ENCODE measurements around the gene KCNS3.

Gene KCNS3

GRCh38 chr2:17879137-17879912, 858 bp downstream of the KCNS3 start:
- H3K4me1 ChIP-seq (ENCODE audit: control insufficient read depth in 1 of 2, insufficient read depth in 2 of 2, low read length in 2 of 2), result peaks cover 3 to 14% of the 10 kb centered on the region in 2 donors
- peaks cover 5% of the 10 kb centered on the region for H3K27me3 ChIP-seq (ENCODE audit: low read depth, low read length)
- H3K9me3 ChIP-seq (ENCODE audit: control insufficient read depth in 1 of 2, low read length in 2 of 2), result no peaks in the 10 kb centered on the region
- no peaks in the 10 kb centered on the region for H3K36me3 ChIP-seq (ENCODE audit: control insufficient read depth in 1 of 2, insufficient read depth in 2 of 2, low read length in 2 of 2)
- H3K4me3 ChIP-seq (ENCODE audit: low read depth in 1 of 2, low read length in 2 of 2), result peak overlapping the region; percentile 55 to 79
- no peak overlapping the region for H3K27ac ChIP-seq (ENCODE audit: low read length)

GRCh38 chr2:17879913-17880274, 1.4 kb downstream of the KCNS3 start:
- H3K4me1 ChIP-seq (ENCODE audit: control insufficient read depth in 1 of 2, insufficient read depth in 2 of 2, low read length in 2 of 2), result peaks cover 3 to 14% of the 10 kb centered on the region in 2 donors
- no peaks in the 10 kb centered on the region for H3K9me3 ChIP-seq (ENCODE audit: control insufficient read depth in 1 of 2, low read length in 2 of 2)
- H3K36me3 ChIP-seq (ENCODE audit: control insufficient read depth in 1 of 2, insufficient read depth in 2 of 2, low read length in 2 of 2), result no peaks in the 10 kb centered on the region
- peaks cover 5% of the 10 kb centered on the region for H3K27me3 ChIP-seq (ENCODE audit: low read depth, low read length)
- H3K27ac ChIP-seq (ENCODE audit: low read length), result no peak overlapping the region
- H3K4me3 ChIP-seq (ENCODE audit: low read depth in 1 of 2, low read length in 2 of 2), result peak overlapping the region; percentile 55 to 79

GRCh38 chr2:17892770-17893534, 14.5 kb downstream of the KCNS3 start:
- Histone ChIP-seq H3K4me1 (ENCODE audit: control insufficient read depth in 1 of 2, insufficient read depth in 2 of 2, low read length in 2 of 2) (no peaks in the 10 kb centered on the region), H3K36me3 (ENCODE audit: control insufficient read depth in 1 of 2, insufficient read depth in 2 of 2, low read length in 2 of 2) (no peaks in the 10 kb centered on the region), H3K9me3 (ENCODE audit: control insufficient read depth in 1 of 2, low read length in 2 of 2) (peaks cover 0 to 5% of the 10 kb centered on the region in 2 donors), H3K27me3 (ENCODE audit: low read depth, low read length) (no peaks in the 10 kb centered on the region), H3K4me3 (ENCODE audit: low read depth in 1 of 2, low read length in 2 of 2) (no peak overlapping the region), H3K27ac (ENCODE audit: low read length) (no peak overlapping the region)

- Histone ChIP-seq H3K36me3 (ENCODE audit: control insufficient read depth in 1 of 2, insufficient read depth in 2 of 2, low read length in 2 of 2) (no peaks in the 10 kb centered on the region), H3K4me3 (ENCODE audit: low read depth in 1 of 2, low read length in 2 of 2) (no peak overlapping the region), H3K9me3 (ENCODE audit: control insufficient read depth in 1 of 2, low read length in 2 of 2) (peaks cover 0 to 5% of the 10 kb centered on the region in 2 donors), H3K4me1 (ENCODE audit: control insufficient read depth in 1 of 2, insufficient read depth in 2 of 2, low read length in 2 of 2) (no peaks in the 10 kb centered on the region), H3K27ac (ENCODE audit: low read length) (no peak overlapping the region), H3K27me3 (ENCODE audit: low read depth, low read length) (no peaks in the 10 kb centered on the region)
Observed at GRCh38 chr2:17894005-17894404, 15.5 kb downstream of the KCNS3 start.

- Histone ChIP-seq H3K4me1 (ENCODE audit: control insufficient read depth in 1 of 2, insufficient read depth in 2 of 2, low read length in 2 of 2) (no peaks in the 10 kb centered on the region), H3K27ac (ENCODE audit: low read length) (no peak overlapping the region), H3K27me3 (ENCODE audit: low read depth, low read length) (no peaks in the 10 kb centered on the region), H3K36me3 (ENCODE audit: control insufficient read depth in 1 of 2, insufficient read depth in 2 of 2, low read length in 2 of 2) (no peaks in the 10 kb centered on the region), H3K9me3 (ENCODE audit: control insufficient read depth in 1 of 2, low read length in 2 of 2) (peaks cover 0 to 5% of the 10 kb centered on the region in 2 donors), H3K4me3 (ENCODE audit: low read depth in 1 of 2, low read length in 2 of 2) (no peak overlapping the region)
Observed at GRCh38 chr2:17894556-17894955, 16.1 kb downstream of the KCNS3 start.

GRCh38 chr2:17899871-17900270, 21.4 kb downstream of the KCNS3 start:
- no peaks in the 10 kb centered on the region for H3K4me1 ChIP-seq (ENCODE audit: control insufficient read depth in 1 of 2, insufficient read depth in 2 of 2, low read length in 2 of 2)
- H3K27me3 ChIP-seq (ENCODE audit: low read depth, low read length), result no peaks in the 10 kb centered on the region
- H3K9me3 ChIP-seq (ENCODE audit: control insufficient read depth in 1 of 2, low read length in 2 of 2), result no peaks in the 10 kb centered on the region
- no peaks in the 10 kb centered on the region for H3K36me3 ChIP-seq (ENCODE audit: control insufficient read depth in 1 of 2, insufficient read depth in 2 of 2, low read length in 2 of 2)
- no peak overlapping the region for H3K4me3 ChIP-seq (ENCODE audit: low read depth in 1 of 2, low read length in 2 of 2)
- H3K27ac ChIP-seq (ENCODE audit: low read length), result no peak overlapping the region

GRCh38 chr2:17901246-17901645, 22.8 kb downstream of the KCNS3 start:
- Histone ChIP-seq H3K36me3 (ENCODE audit: control insufficient read depth in 1 of 2, insufficient read depth in 2 of 2, low read length in 2 of 2) (no peaks in the 10 kb centered on the region), H3K27ac (ENCODE audit: low read length) (no peak overlapping the region), H3K4me1 (ENCODE audit: control insufficient read depth in 1 of 2, insufficient read depth in 2 of 2, low read length in 2 of 2) (no peaks in the 10 kb centered on the region), H3K4me3 (ENCODE audit: low read depth in 1 of 2, low read length in 2 of 2) (no peak overlapping the region), H3K27me3 (ENCODE audit: low read depth, low read length) (no peaks in the 10 kb centered on the region), H3K9me3 (ENCODE audit: control insufficient read depth in 1 of 2, low read length in 2 of 2) (no peaks in the 10 kb centered on the region)

- Histone ChIP-seq H3K27ac (ENCODE audit: low read length) (no peak overlapping the region), H3K27me3 (ENCODE audit: low read depth, low read length) (no peaks in the 10 kb centered on the region), H3K36me3 (ENCODE audit: control insufficient read depth in 1 of 2, insufficient read depth in 2 of 2, low read length in 2 of 2) (no peaks in the 10 kb centered on the region), H3K4me3 (ENCODE audit: low read depth in 1 of 2, low read length in 2 of 2) (no peak overlapping the region), H3K4me1 (ENCODE audit: control insufficient read depth in 1 of 2, insufficient read depth in 2 of 2, low read length in 2 of 2) (peaks cover 0 to 5% of the 10 kb centered on the region in 2 donors), H3K9me3 (ENCODE audit: control insufficient read depth in 1 of 2, low read length in 2 of 2) (no peaks in the 10 kb centered on the region)
Observed at GRCh38 chr2:17910980-17911379, 32.5 kb downstream of the KCNS3 start.

GRCh38 chr2:17911491-17912260, 33.2 kb downstream of the KCNS3 start:
- Histone ChIP-seq H3K4me1 (ENCODE audit: control insufficient read depth in 1 of 2, insufficient read depth in 2 of 2, low read length in 2 of 2) (peaks cover 0 to 5% of the 10 kb centered on the region in 2 donors), H3K27ac (ENCODE audit: low read length) (no peak overlapping the region), H3K36me3 (ENCODE audit: control insufficient read depth in 1 of 2, insufficient read depth in 2 of 2, low read length in 2 of 2) (no peaks in the 10 kb centered on the region), H3K9me3 (ENCODE audit: control insufficient read depth in 1 of 2, low read length in 2 of 2) (no peaks in the 10 kb centered on the region), H3K4me3 (ENCODE audit: low read depth in 1 of 2, low read length in 2 of 2) (no peak overlapping the region), H3K27me3 (ENCODE audit: low read depth, low read length) (no peaks in the 10 kb centered on the region)

GRCh38 chr2:17912266-17912691, 33.8 kb downstream of the KCNS3 start:
- H3K9me3 ChIP-seq (ENCODE audit: control insufficient read depth in 1 of 2, low read length in 2 of 2), result no peaks in the 10 kb centered on the region
- no peak overlapping the region for H3K4me3 ChIP-seq (ENCODE audit: low read depth in 1 of 2, low read length in 2 of 2)
- peaks cover 0 to 5% of the 10 kb centered on the region in 2 donors for H3K4me1 ChIP-seq (ENCODE audit: control insufficient read depth in 1 of 2, insufficient read depth in 2 of 2, low read length in 2 of 2)
- H3K36me3 ChIP-seq (ENCODE audit: control insufficient read depth in 1 of 2, insufficient read depth in 2 of 2, low read length in 2 of 2), result no peaks in the 10 kb centered on the region
- H3K27ac ChIP-seq (ENCODE audit: low read length), result no peak overlapping the region
- no peaks in the 10 kb centered on the region for H3K27me3 ChIP-seq (ENCODE audit: low read depth, low read length)

- Histone ChIP-seq H3K27ac (ENCODE audit: low read length) (no peak overlapping the region), H3K4me3 (ENCODE audit: low read depth in 1 of 2, low read length in 2 of 2) (no peak overlapping the region), H3K27me3 (ENCODE audit: low read depth, low read length) (no peaks in the 10 kb centered on the region), H3K9me3 (ENCODE audit: control insufficient read depth in 1 of 2, low read length in 2 of 2) (no peaks in the 10 kb centered on the region), H3K36me3 (ENCODE audit: control insufficient read depth in 1 of 2, insufficient read depth in 2 of 2, low read length in 2 of 2) (no peaks in the 10 kb centered on the region), H3K4me1 (ENCODE audit: control insufficient read depth in 1 of 2, insufficient read depth in 2 of 2, low read length in 2 of 2) (peaks cover 0 to 5% of the 10 kb centered on the region in 2 donors)
Observed at GRCh38 chr2:17915099-17915498, 36.6 kb downstream of the KCNS3 start.
